ENCODE measurements around the gene ATP6V0A4. TPM values are rescaled to one million over a fixed set of nuclear protein-coding genes. Genes with fewer than 3 reads are reported as not detected.
"Not testable (repeated sequence)": the region's sequence is repeated elsewhere in the genome, so short reads cannot be mapped to it uniquely, and the experiment has no call there.

ATP6V0A4 gene
- polyA plus RNA-seq, 1 donor, result not detected

DNA sequence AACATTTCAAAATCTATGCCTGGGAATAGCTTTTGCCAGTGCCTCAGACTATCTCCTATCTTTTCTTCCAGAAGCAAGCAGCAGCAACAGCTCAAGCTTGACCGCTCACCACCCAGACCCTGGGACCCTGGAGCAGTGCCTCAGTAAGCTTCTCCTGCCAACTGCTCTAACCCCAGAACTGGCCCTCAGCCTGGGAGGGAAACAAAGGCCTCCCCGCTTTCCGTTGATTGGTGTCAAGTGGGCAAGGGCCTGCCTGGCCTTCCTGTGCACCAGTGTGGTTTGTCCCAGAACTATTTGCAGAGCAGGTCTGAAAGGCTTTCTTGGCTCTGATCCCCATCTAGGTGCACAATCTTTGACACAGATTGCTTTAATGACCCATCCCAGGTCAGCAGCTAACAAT lies 3.3 kb upstream of the ATP6V0A4 start:
- no peak for DNase-seq

DNA sequence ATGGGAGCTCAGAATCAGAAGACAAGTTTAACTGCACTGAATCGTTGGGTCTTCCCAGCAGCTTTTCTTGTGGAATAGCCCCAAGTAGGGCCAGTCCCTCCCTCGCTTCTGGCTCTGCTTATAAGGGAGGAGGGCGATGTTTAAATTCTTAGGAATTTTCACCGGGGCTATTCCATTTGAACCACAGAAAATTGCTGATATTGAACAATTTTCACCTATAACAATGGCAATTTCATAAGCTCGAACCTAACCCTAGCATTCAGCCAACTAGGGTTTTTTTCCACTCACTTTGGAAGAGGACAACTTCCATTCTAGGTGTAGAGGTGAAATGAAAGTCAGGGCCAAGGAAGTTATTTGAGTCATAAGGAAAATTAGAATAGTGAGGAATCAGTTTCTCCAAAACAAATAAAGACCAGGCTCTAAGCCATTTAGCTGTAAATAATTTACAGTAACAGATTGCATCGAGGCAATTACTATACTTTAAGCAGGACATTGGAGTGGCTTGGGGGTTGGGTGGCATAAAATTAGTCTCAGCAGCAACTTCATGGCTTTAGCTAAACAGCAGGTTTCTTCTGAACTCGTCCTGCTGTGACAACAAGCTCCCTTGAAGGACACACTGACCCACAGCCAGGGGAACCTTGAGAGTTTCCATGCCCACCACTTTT lies 1.5 kb upstream of the ATP6V0A4 start:
- DNase-seq, result no peak

DNA sequence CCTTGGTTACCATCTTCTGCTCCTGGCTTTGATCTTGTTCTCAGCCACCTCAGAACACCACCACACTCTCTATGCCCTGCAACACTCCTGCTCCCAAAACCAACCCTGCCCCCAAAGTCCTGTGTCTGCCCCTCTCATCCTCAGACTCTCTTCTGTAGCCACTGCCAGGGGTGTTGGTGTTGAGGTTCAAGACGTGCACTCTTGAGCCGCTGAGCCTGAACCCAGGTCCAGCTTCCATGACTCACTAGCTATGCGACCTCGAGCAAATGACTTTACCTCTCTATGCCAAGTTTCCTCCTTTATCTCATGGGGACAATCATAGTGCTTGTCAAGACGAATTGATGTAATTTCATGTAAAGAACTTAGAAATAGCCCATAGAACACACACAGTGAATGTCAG lies 840 bp upstream of the ATP6V0A4 start:
- no peak for DNase-seq

GRCh38 chr7:138797046-138797445 lies 950 bp downstream of the ATP6V0A4 start:
- not testable (repeated sequence) for DNase-seq

DNA sequence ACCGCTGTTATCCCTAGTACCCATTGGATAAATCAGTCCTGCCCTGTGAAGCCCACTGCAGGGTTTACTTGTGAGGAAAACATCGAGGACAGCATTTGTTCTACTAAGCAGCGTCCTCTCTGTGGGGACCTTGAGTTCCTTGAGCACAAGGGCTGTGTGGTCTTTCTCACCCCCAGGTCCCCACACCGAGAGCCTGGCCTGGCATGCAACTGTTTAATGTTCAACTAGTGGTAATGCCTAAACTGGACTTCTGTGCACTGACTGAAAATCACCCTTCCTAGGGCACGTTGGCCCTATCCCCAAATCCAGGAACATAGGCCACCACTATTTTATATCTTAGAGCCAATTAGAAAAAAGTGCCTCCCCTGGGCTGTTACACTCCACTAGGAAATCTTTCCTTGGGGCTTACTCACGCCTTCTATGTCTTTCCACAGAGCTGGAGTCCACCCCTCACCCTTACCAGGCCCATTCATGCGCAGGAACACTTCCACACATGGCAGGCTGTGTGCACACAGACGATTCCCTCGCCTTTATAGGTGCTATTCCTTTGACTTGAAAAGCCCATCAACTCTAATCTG lies 1.9 kb downstream of the ATP6V0A4 start:
- no peak for DNase-seq

DNA sequence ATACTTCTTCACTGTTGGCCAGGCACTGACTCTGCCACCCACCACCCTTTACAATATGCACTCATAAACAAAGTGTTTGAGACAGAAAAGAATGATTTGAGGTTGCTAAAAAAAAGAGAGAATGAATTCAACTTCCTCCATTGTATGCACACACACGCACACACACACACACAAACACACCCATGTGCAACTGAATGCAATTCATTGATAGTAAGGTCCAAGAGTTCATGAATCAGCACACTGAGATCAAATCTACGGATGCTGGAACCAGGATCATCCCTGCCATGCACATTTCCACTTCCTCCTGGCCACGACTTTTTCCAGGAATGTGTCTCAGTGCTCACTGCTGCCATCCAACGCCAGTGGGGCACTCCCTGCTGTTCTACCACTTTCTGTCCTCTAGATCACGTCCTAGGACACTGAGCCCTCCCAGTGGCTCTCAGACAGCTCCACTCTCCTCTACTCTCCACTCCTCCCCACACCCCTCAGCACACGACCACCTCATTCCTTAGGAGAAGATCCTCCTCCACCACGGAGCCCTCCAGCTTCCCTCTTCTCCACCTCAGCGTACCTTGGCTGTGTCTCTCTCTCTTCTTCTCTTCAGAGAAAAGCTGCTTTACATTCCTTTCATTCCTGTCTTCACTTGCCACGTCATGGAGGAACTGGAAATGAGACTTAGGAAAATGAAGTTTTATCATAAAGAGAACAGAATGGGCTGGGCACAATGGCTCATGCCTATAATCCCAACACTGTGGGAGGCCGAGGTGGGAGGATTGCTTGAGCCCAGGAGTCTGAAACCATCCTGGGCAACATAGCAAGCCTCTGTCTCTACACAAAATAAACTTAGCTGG lies 12.2 kb downstream of the ATP6V0A4 start:
- no peak for DNase-seq

GRCh38 chr7:138784692-138785091 lies 13.3 kb downstream of the ATP6V0A4 start:
- no peak for DNase-seq

GRCh38 chr7:138781004-138781403 lies 17.0 kb downstream of the ATP6V0A4 start:
- no peak for DNase-seq

- DNase-seq, result no peak
These were observed 21.7 kb downstream of the ATP6V0A4 start for GRCh38 chr7:138776166-138776833.

DNA sequence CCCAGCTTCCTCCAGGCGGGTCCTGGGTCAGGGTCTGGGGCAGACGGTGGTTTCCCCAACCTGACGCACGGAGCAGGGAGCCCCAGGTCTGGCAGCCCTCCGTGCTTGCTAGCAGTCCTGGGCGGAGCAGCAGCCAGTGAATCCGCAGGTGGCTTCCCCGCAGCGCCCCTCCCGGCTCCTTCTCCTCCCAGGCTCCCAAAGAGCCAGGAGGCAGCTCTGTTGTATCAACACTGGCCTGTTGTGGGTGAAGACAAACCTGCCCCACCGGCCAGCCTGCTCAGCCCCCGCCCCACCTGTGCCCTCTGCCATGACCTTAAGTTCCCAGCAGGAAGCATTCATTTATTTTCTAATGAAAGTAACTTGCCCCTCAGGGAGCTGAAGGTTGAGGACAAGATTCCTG lies 24.2 kb downstream of the ATP6V0A4 start:
- DNase-seq, result no peak

- DNase-seq, result no peak
These were observed 24.8 kb downstream of the ATP6V0A4 start for GRCh38 chr7:138773176-138773575.

- DNase-seq, result no peak
These were observed 27.1 kb downstream of the ATP6V0A4 start for GRCh38 chr7:138770904-138771303.

GRCh38 chr7:138768241-138768640 lies 29.8 kb downstream of the ATP6V0A4 start:
- DNase-seq, result no peak

DNA sequence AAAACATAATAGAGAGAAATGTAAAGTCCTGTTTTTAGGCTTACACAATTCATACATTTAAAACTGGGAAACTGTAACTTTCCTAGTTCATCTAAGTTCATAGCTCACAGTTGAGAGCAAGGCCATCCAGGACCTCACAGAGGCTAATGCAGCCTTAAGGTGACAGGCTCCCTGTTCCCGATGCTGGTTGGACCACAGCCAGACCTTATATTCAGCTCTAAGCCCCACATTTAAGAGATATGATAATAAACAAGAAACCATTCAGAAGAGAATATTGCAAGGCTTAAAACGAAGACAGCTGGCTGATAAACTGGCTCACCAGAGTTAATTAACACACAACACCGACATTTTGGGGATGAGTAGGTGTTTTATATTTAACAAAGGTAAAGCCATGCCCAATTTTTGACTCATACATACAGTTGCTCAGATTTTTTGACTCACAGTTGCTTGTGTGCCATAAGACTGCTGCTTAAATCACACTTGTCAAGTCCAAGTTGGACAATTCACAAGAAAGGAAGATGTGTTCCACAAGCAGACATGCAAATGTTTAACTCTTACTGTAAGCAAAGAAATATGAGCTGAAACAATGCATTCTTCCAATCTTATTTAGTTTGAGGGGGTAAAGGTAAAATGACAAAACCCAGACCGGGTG lies 41.3 kb downstream of the ATP6V0A4 start:
- DNase-seq, result no peak

DNA sequence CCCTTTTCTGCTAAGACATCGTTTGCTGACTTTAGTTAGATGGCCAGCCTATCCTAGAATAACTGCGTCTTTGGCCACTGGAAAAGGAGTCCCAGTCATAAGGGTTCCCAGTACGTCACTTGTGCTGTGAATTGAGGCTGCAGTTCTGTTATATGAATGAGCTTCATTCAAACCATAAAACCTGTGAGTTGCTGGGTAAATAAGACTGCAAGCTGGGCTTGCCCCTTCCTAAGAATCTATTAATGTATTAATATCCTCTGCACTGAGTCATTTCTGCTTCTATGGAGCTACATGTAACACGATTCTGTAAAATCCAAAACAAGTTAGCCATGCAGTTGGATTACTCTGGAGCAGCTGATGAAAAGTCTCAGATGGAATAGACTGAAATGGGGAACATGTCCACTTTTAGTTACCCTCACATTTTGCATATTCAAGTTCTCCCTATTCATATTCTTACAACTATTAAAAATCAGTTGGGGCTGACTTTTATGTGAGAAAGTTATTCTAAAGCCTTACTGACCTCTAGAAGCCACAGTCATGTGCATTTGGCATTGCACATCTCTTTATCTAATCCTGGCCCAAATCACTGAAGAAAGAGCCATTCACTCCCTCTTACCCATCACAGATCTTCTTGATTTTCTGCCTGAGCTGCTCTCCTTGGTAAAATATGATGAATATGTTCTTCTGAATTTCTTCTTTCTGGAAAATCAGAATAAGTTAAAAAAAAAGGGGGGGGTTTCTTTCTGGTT lies 42.0 kb downstream of the ATP6V0A4 start:
- DNase-seq, result no peak

GRCh38 chr7:138755331-138755747 lies 42.7 kb downstream of the ATP6V0A4 start:
- DNase-seq, result no peak

- no peak for DNase-seq
These were observed 44.4 kb downstream of the ATP6V0A4 start for GRCh38 chr7:138753610-138754009.

DNA sequence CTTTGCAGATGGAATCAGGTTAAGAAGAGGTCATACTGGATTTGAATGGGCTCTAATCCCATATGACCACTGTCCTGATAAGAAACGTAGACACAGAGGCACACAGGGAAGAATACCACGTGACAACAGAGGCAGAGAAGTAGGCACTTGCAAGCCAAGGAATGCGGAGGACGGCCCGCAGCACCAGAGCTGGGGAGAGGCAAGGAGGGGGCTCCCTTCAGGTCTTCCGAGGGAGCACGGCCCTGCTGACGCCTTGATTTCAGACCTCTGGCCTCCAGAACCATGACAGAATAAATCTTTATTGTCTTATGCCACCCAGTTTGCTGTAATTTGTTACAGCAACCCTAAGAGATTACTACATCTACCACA lies 44.9 kb downstream of the ATP6V0A4 start:
- DNase-seq, result no peak

DNA sequence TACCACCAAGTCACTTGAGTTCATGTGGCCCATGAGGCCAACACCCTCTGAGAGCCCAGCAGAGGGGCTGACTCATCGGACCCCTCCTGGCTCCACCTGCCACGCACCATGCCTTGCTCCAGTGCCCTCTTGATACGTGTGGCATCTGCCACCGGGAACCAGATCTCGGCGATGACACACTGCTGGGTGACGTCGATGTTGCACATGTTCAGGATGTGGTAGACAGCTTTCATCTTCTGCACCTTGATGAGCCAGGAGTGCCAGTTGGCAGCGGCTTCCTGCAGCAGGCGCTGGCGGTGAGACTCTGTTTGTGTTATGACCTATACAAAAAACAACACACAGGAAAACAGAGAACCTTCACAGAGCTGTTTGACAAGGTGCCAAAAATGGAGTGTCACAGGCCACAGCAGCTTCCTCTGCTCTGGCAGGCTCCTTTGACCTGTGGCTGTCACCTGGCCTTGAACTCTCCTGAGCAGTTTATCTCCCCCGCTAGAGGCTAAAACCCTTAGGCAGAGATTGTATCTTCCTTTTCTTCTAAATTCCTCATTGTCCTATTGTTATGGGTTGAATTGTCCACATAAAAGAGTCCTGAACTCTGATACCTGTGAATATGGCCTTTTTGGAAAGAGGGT lies 45.4 kb downstream of the ATP6V0A4 start:
- DNase-seq, result no peak

- no peak for DNase-seq
These were observed 47.0 kb downstream of the ATP6V0A4 start for GRCh38 chr7:138750901-138751464.

GRCh38 chr7:138750473-138750872 lies 47.5 kb downstream of the ATP6V0A4 start:
- no peak for DNase-seq
